Bone marrow (tissue), 2 donors: Measurements from ENCODE around the gene TTC12.

ENCODE experiments used
- DNase-seq, 2 donors: peaks; one replicate each; lab custom pipeline; 2025; lab: John Stamatoyannopoulos, UW

Gene TTC12

GRCh38 chr11:113314389-113315301 lies at the start of gene TTC12:
TSS of gene TTC12 (plus strand) at chr11:113314583. CDS start at chr11:113316258, 1,675 bp downstream.
- DNase-seq: peak; percentile 69 to 89

- DNase-seq: no peak
These were observed 49.0 kb upstream of the TTC12 start for GRCh38 chr11:113265362-113265761.

GRCh38 chr11:113267493-113267892 lies 46.9 kb upstream of the TTC12 start:
- DNase-seq: no peak

GRCh38 chr11:113269096-113269495 lies 45.3 kb upstream of the TTC12 start:
- DNase-seq: no peak

- no peak for DNase-seq
These were observed 44.7 kb upstream of the TTC12 start for GRCh38 chr11:113269636-113270035.

GRCh38 chr11:113270080-113270479 lies 44.3 kb upstream of the TTC12 start:
- no peak for DNase-seq

GRCh38 chr11:113271551-113272245 lies 42.7 kb upstream of the TTC12 start:
- no peak for DNase-seq

GRCh38 chr11:113272281-113272680 lies 42.1 kb upstream of the TTC12 start:
- DNase-seq: no peak

- no peak for DNase-seq
These were observed 41.3 kb upstream of the TTC12 start for GRCh38 chr11:113272927-113273615.

GRCh38 chr11:113273720-113274119 lies 40.7 kb upstream of the TTC12 start:
- DNase-seq: no peak

- no peak for DNase-seq
These were observed 39.4 kb upstream of the TTC12 start for GRCh38 chr11:113274713-113275582.

- no peak for DNase-seq
These were observed 38.8 kb upstream of the TTC12 start for GRCh38 chr11:113275602-113276001.

GRCh38 chr11:113276466-113276865 lies 37.9 kb upstream of the TTC12 start:
- DNase-seq: no peak

GRCh38 chr11:113277907-113278306 lies 36.5 kb upstream of the TTC12 start:
- DNase-seq: no peak

GRCh38 chr11:113278481-113278880 lies 35.9 kb upstream of the TTC12 start:
- DNase-seq: no peak

GRCh38 chr11:113278925-113279324 lies 35.5 kb upstream of the TTC12 start:
- DNase-seq: no peak

- no peak for DNase-seq
These were observed 34.8 kb upstream of the TTC12 start for GRCh38 chr11:113279591-113279990.

- no peak for DNase-seq
These were observed 33.2 kb upstream of the TTC12 start for GRCh38 chr11:113281052-113281725.

- DNase-seq: no peak
These were observed 31.4 kb upstream of the TTC12 start for GRCh38 chr11:113282898-113283437.

GRCh38 chr11:113283881-113284280 lies 30.5 kb upstream of the TTC12 start:
- no peak for DNase-seq

GRCh38 chr11:113286009-113286408 lies 28.4 kb upstream of the TTC12 start:
- DNase-seq: no peak
